ENCODE measurements around the gene ROBO1.

The ROBO1 gene

GRCh38 chr3:78963771-78964170 lies 804.0 kb downstream of the ROBO1 start:
- DNase-seq = no peak

DNA sequence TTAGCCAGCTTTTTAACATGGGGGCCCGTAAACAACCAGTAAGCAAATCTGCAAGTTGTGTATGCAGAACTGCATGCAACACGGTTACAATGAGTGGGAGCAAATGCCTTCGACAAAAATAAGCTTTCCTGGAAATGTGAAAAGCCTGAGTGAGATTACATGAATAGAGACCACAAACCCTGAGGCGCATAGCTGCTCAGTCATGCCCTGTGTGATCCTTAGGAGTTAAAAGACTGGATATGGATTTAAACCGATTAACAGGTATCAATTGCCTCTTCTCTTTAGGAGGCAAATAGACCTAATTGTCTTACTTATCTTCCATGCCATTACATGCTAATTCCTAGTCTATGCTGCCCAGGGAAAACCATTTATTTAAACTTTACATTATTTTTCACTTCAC lies 810.3 kb downstream of the ROBO1 start:
- no peak for DNase-seq

DNA sequence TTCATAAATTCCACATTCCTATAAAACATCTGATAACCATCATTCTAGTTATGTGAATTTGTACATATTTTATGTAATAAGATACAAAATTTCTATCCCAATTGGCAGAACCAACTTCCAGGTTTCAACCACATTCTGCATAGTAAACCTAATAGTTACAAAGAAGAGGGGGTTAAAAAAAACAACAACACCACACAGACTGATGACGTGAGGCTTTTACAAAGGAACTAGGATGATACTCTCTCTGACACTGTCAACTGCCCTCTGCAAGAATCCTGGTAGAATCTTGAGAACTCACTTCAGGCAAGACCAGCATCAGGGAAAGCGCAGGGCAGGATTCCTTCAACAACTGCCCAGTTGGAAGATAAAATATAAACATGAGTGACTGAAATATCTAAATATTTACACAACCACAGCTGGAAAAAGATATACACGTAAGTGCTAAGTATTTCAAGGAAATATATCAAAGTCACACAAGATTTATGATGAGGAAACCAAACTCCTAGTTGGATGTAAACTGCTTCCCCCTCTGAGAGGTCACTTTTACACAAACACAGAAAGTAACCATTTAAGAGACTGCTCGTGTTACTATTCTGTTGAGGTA lies 816.4 kb downstream of the ROBO1 start:
- no peak for DNase-seq

GRCh38 chr3:78941587-78941986 lies 826.2 kb downstream of the ROBO1 start:
- DNase-seq = no peak

- DNase-seq = no peak
Observed at GRCh38 chr3:78940626-78941025, 827.2 kb downstream of the ROBO1 start.

GRCh38 chr3:78940128-78940527 lies 827.7 kb downstream of the ROBO1 start:
- no peak for DNase-seq

GRCh38 chr3:78937475-78937874 lies 830.3 kb downstream of the ROBO1 start:
- no peak for DNase-seq

DNA sequence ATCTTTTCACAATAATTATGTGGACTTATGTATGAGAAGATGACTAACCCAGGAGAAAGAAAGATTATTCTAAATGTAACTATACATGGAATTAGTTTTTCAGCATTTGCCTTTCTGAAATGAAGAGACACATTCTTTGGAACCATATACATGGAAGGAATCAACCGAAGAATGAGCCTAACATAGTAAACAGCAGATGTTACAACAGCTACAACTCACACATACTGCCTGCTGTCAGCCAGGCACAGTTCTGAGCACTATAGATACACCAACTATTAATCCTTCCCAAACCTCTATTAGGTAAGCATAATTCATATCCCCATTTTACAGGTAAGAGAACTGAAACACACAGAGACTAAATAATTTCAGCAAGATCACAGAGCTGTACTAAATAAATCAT lies 840.0 kb downstream of the ROBO1 start:
- DNase-seq = no peak

DNA sequence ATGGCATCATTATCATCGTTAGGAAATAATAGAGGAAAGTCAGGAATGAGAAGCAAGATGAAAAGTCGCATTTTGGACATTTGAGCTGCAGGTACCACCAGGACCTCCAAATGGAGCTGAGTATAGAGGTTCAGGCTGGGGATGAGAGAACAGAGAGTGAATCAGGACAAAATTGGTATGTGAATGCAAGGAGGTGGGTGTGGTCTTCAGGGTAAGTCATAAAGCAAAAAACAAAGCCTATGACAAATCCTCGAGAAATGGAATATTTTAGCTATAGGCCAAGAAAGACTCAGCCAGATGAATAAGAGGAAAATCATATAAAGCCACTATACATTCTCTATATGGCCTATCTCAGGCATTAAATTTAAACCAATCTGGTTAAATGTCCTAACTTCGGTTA lies 841.3 kb downstream of the ROBO1 start:
- no peak for DNase-seq

DNA sequence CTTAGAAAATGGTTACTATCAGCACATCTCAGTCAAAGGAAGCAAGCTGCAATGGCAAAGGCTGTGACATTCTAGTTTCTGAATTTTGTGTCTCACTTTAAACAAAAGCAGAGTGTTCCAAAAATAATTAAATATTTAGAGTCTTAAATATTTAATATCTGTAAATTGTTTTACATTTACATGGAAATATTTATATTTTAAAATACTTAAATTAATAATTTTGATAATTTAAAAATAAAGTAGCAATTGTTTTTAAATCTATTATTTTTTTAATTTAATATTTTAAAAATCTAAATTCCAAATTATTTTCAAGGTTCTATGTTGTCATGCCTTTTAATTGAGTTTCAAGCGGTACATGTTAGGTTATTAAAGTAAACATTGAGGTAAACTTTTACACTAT lies 843.1 kb downstream of the ROBO1 start:
- DNase-seq = no peak

- DNase-seq = no peak
Observed at GRCh38 chr3:78919021-78919755, 848.6 kb downstream of the ROBO1 start.

DNA sequence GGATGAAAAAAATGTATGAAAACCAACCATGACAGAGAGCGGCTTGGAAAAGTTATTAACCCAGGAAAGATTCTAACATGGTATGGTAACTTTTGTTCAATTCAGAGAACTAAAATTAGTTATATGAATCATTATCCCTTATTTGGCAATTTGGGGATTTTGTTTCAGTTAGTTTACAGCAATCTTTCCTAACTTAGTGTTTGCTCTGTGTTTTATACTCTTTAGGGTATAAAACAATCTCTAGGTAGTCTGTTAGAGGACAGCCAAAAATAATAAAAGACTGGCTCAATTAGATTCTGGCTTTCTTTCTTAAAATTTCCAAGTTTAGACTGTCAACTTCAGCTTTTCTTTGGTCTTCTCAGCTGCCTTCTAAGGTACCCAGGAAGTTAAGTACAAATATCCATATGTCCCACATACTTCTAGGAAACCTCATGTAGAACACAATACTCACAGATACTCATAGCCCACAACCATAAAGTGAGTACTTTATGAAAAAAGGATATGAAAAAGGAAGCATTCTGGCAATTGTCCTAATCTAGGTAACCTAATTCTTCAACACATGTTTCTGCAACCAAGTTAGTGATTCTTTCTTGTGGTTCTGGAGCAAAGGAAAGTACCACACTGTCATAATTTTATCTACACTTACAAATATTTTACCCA lies 849.3 kb downstream of the ROBO1 start:
- no peak for DNase-seq

DNA sequence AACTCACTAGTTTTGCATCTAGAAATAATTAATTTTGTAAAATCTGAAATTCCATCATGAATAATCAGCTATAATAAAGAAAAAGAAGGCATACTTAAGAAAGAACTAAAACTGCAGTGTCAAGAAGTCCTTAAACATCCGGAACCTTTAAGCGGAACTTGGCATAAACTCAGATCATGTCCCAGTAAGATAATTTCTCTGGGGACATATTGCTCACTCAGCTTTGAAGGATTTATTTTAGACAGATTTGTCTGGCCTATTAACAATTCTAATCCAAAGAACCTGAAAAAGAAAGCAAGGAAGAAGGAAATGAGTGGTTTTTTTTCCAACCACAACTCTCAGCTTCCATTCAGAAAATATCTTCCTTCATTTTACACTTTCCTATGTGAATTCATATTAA lies 850.3 kb downstream of the ROBO1 start:
- no peak for DNase-seq

DNA sequence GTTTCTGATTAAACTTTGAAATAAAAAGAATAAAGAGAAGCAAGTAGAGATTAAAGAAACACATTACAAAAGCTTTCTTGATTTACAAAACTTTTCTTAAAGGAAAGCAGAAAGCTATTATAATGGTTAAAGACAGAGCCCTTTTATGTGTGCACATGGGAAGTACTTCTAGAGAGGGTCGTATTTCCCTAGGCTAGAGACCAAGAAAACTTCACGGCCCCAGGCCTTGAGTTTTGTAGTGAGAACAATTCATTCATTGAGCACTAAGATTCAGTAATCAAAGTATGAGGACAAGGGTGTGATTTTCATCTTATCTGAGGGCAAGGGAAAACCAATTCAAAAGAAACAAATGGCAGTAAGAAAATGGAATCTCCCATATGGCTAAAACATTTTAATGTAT lies 854.1 kb downstream of the ROBO1 start:
- no peak for DNase-seq

DNA sequence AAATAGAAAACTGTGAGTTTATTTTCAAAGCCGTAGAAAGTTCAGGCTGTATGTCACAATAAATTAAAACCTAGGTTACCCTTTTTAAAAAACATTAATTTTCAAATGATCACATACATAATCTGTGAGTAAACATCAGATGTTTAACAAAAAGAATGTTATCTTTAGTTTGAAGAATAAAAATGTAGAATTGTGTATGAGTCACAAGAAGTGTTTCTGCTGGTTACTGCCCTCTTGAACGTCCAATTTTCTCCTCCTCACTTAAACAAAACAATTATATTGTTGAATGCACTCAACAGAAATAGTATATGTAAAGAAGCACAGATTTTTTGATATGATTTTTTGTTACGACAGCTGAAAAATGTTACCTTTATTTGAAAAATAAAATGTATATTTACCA lies 855.1 kb downstream of the ROBO1 start:
- no peak for DNase-seq

- no peak for DNase-seq
Observed at GRCh38 chr3:78912259-78912658, 855.5 kb downstream of the ROBO1 start.

- no peak for DNase-seq
Observed at GRCh38 chr3:78911394-78911793, 856.4 kb downstream of the ROBO1 start.

- DNase-seq = no peak
Observed at GRCh38 chr3:78908236-78908635, 859.6 kb downstream of the ROBO1 start.

DNA sequence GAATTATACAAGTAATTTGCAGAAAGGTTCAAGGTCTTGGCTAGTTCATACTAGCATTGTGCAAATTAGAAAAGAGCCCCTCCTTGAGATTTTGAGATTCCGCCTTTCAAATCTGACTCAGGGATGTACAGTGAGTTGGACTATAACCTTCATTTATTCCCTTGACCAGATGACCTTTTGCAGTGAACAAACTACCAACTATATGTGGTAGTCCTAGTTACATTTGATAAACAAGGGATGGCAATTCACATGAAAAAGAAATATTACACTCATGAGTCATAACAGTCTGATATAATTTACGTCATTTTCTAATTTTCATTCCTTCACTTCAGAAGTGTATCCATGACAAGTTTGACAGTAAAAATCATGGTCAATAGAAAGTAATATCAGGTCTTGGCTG lies 860.4 kb downstream of the ROBO1 start:
- DNase-seq = no peak

- no peak for DNase-seq
Observed at GRCh38 chr3:78906930-78907329, 860.9 kb downstream of the ROBO1 start.

DNA sequence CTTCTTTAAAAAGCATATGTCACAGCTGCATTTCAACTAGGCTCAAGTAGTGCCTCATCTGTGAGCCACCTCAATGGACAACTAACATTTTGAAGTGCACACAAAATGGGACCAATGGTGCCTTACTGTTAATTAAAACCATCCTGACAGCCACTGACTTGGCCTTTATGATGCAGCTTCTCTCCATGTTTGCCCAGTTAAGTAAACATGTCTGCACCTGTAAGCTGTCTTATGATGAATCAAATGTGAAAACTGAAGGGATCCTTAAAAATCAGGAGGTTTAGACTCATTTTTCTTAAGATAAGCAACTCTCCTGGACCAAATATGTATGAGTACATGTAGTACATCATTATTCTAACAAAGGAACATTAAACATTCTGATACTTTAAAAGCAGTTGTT lies 861.6 kb downstream of the ROBO1 start:
- DNase-seq = no peak

- no peak for DNase-seq
Observed at GRCh38 chr3:78905700-78906099, 862.1 kb downstream of the ROBO1 start.

GRCh38 chr3:78901544-78901943 lies 866.3 kb downstream of the ROBO1 start:
- no peak for DNase-seq

DNA sequence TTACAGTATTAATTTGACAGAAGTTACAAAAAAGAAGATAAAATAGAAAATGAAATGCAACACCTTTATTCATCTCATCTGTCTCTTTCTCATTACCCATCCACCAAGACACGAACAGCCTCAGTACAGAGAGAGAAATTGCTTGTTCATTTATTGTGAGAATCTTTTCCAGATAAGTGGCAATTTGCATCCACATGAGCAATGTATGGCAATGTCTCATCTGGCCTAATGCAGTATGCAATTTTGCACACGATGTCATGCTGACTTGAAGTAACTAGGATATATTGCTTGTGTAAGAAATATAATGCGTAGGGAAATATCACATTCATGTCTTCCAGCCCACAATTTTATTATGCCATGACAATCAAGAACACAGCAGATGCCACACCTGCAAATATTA lies 866.9 kb downstream of the ROBO1 start:
- DNase-seq = no peak

Measured in T-helper 1 cell (primary cell).